Stimulated activated naive CD8-positive, alpha-beta T cell treated with anti-CD3 and anti-CD28 coated beads, Interleukin-15, Interleukin-2, amounts not matched to agents 100 U/mL and 50 U/mL, for 24 hours (primary cell): ENCODE results near the gene RAB26.
"Not testable (repeated sequence)": the region's sequence is repeated elsewhere in the genome, so short reads cannot be mapped to it uniquely, and the experiment has no call there.

Source experiments
- ATAC-seq: fragments of 150-1000 bp; cut with Tn5 transposase; one replicate; pipeline ENCODE4 v1.10.0; 2021
- DNase-seq: peaks from one replicate; pipeline ENCODE4 v3.0.0; 2021

RAB26 gene

GRCh38 chr16:2147981-2148671 lies at the start of gene RAB26:
Gene RAB26 (plus strand): TSS chr16:2148625. CDS start chr16:2148784, 159 bp downstream.
- DNase-seq: peak; percentile 65

GRCh38 chr16:2101581-2101980 lies 46.8 kb upstream of the RAB26 start:
- not testable (repeated sequence) for ATAC-seq, DNase-seq

More at GRCh38 chr16:2147981-2148671, at the start of gene RAB26:
- peak; percentile 10 for ATAC-seq

- DNase-seq: no peak
- ATAC-seq: no peak
Observed at GRCh38 chr16:2102471-2102870, 46.0 kb upstream of the RAB26 start.

- not testable (repeated sequence) for DNase-seq
- ATAC-seq: peak; percentile 23
Observed at GRCh38 chr16:2104464-2104863, 44.0 kb upstream of the RAB26 start.

- ATAC-seq, DNase-seq: not testable (repeated sequence)
Observed at GRCh38 chr16:2105291-2105690, 43.1 kb upstream of the RAB26 start.

GRCh38 chr16:2105769-2106168 lies 42.7 kb upstream of the RAB26 start:
- not testable (repeated sequence) for ATAC-seq, DNase-seq

- not testable (repeated sequence) for ATAC-seq, DNase-seq
Observed at GRCh38 chr16:2106211-2106610, 42.2 kb upstream of the RAB26 start.

- not testable (repeated sequence) for ATAC-seq, DNase-seq
Observed at GRCh38 chr16:2107121-2107790, 41.2 kb upstream of the RAB26 start.

- ATAC-seq, DNase-seq: not testable (repeated sequence)
Observed at GRCh38 chr16:2107791-2108125, 40.7 kb upstream of the RAB26 start.

- not testable (repeated sequence) for ATAC-seq
Observed at GRCh38 chr16:2108446-2109270, 39.8 kb upstream of the RAB26 start.

GRCh38 chr16:2109271-2109580 lies 39.2 kb upstream of the RAB26 start:
- DNase-seq, ATAC-seq: not testable (repeated sequence)

More at GRCh38 chr16:2108446-2109270, 39.8 kb upstream of the RAB26 start:
- not testable (repeated sequence) for DNase-seq

- not testable (repeated sequence) for ATAC-seq, DNase-seq
Observed at GRCh38 chr16:2109872-2110271, 38.6 kb upstream of the RAB26 start.

GRCh38 chr16:2110332-2111008 lies 38.0 kb upstream of the RAB26 start:
- not testable (repeated sequence) for ATAC-seq

GRCh38 chr16:2111009-2111353 lies 37.4 kb upstream of the RAB26 start:
- not testable (repeated sequence) for DNase-seq, ATAC-seq

More at GRCh38 chr16:2110332-2111008, 38.0 kb upstream of the RAB26 start:
- not testable (repeated sequence) for DNase-seq

GRCh38 chr16:2111412-2112335 lies 36.8 kb upstream of the RAB26 start:
- not testable (repeated sequence) for ATAC-seq, DNase-seq

GRCh38 chr16:2112539-2113106 lies 35.8 kb upstream of the RAB26 start:
- not testable (repeated sequence) for ATAC-seq, DNase-seq

- not testable (repeated sequence) for ATAC-seq, DNase-seq
Observed at GRCh38 chr16:2114225-2114624, 34.2 kb upstream of the RAB26 start.

- not testable (repeated sequence) for DNase-seq, ATAC-seq
Observed at GRCh38 chr16:2114885-2115590, 33.4 kb upstream of the RAB26 start.

GRCh38 chr16:2115591-2115973 lies 32.8 kb upstream of the RAB26 start:
- no peak for ATAC-seq
- no peak for DNase-seq

GRCh38 chr16:2116428-2116827 lies 32.0 kb upstream of the RAB26 start:
- ATAC-seq, DNase-seq: not testable (repeated sequence)
